HG03280 (cell line): ENCODE data around the gene NELL1.

Experiments
- ATAC-seq: cut with Tn5 transposase; IDR thresholded peaks from one replicate; pipeline ENCODE4 v1.9.1; 2021; ENCODE audit warnings: mild to moderate bottlenecking, moderate library complexity; ENCODE audit not compliant: unreplicated experiment

NELL1 gene

DNA sequence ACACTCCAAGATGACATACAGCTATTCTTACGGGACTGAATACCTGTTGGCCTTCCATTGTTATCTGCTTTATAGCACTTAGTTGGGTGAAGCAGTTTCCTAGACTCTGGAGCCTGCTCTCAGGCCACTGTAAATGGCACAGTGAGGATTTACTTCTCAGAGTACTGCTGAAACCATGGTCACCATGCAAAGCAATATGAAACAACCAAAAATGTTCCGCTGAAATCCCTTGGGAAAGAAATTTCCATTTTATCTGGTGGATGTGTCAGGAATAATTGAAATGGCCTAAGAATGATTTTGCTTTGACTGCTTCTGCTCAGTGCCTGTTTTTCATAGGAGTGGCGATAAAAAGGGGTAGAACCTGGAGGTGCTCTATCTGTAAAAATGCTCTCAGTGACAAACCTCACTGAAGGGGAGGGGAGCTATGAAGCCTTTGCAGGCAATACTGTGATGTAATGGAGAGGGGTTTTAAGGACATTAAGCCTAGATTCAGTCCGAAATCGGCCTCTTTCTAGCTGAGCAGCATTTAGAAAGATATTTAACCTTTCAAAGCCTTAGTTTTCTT is 871.9 kb downstream of the NELL1 start:
- no peak for ATAC-seq

DNA sequence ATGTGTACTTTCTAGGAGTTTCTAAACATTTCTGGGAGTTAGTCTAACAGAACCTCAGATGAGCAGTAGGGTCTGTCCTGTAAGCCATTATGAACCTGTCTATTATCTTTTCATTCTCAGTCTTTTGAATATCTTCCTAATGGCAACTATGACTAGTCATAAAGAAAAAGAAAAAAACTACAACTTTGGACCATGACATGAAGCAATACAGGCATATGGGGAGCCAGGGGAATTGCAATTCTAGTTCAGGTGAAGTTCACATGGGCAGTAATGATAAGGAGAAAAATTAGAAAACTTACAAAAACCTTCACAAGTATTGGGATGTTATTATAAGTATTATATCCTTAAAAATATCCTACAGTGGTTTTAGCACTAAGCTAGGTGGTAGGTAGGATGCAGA is 874.5 kb downstream of the NELL1 start:
- no peak for ATAC-seq

DNA sequence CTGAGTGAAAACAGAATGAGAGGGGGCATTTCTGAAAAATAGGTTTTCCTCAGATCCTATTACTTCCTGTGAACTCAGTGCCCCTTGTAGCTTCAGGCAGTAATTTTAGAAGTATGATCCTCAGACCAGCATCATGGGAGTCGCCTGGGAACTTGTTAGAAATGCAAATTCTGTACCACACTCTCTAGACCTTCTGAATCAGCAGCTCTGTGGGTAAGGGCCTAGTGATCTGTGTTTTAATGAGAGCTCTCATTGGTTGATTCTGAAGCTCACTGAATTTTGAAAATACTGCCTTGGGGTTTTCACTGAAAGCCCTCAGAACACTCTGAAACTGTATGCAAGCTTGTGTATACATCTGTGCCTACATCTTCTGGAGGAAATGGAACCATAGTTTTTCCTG is 876.3 kb downstream of the NELL1 start:
- ATAC-seq: no peak

GRCh38 chr11:21546703-21547102 is 877.3 kb downstream of the NELL1 start:
- ATAC-seq: no peak

GRCh38 chr11:21552911-21553310 is 883.5 kb downstream of the NELL1 start:
- ATAC-seq: no peak

- ATAC-seq: no peak
Measured at GRCh38 chr11:21553795-21554194, 884.4 kb downstream of the NELL1 start.

GRCh38 chr11:21554284-21554683 is 884.9 kb downstream of the NELL1 start:
- no peak for ATAC-seq

GRCh38 chr11:21556926-21557325 is 887.5 kb downstream of the NELL1 start:
- no peak for ATAC-seq

- no peak for ATAC-seq
Measured at GRCh38 chr11:21560466-21560975, 891.1 kb downstream of the NELL1 start.

DNA sequence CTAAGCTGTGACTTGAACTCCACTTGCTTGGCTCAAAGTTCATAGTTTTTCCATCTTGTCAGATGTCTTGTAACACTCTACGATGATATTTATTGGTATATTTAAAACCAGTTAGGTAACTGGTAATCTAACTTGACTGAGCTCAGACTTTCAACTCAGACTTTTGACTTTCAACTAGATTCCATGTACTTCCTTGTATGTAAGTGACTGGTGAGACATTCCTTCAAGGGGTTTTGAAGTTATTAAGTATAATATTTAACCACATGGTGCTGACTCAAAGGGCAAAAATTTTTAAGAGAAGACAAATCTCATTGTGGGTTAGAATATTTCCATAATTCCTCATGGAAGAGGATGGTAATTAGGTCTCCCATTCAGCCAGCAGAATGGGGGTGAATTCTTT is 892.2 kb downstream of the NELL1 start:
- no peak for ATAC-seq

DNA sequence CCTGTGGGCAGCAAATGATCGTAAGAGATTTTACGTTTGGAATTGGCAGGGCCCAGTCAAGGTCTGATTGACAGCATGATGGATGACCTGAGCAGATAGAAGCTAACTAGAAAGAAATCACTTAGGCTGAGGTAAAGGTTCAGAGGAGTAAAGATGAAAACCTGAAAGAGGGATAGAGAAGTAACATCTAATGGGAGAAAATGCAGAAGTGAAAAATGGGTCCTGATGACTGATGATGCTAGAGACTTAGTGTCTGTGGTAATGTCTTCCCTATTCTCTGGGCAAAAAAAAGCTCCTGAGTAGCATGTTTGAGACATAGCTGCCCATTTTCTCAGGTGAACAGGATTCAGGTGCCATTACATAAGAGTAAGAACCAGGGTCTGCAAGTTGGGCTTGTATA is 894.7 kb downstream of the NELL1 start:
- no peak for ATAC-seq

DNA sequence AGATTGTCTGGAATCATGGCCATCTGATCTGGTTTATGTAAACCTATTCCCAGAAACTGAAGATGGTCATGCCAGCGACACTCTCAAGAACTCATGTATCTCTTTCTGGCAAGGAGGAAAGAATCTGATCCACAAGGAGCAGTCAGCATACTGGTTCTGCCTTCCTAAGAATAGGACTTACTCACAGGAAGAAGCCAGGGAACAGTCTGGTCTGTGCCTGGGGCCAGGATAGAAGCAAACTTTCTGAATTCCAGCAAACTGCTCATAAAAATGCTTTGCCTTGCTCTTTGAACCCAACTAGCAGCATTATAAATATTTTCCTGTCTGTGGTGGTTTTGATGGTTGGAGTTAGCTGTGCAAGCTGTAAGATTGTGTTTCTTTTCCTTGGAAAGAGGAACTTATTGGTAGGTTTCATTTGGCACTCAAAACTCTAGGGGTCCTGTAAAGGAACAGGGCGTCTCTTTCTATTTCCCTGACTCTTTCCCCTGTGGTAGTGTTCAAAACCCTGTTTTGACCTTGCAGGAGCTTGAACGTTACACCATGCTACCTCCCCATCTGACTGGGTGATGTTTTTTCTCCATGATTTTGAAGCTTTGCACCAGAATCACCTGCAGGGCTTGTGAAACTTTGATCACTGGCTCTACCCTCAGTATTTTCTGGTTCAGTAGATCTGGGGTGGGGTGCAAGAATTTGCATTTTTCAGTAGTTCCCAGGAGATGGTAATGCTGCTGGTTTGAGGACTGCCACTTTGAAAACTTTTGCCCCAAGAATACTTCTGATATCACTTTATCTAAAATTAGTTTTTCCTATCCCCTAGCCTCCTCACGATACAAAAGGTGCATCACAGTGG is 895.7 kb downstream of the NELL1 start:
- ATAC-seq: no peak

DNA sequence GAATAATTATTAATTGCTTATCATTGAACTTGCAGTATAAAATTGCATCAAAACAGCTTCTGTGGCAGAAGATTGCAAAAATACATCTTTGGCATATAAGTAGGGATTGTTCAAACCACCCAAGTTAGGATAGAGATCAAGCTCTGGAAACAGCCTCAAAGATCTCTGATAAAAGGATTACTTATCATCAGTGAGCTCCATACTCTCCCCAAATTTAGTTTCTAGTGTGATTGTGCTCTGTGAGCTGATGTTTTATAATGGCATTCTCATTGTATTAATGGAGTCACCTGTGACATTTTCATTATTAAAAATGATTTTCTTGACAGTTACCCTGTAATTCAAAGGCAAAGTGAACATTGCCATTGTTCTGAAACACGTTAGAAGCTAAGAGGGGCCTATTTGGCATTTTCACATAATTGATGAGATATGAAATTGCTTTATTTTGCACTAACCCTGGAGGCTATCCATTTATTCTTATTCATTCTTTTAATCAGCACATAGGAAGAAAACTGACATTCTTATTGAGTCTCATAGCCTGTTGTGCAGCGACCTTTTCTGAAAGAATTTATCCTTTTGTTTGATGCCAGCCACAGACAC is 897.2 kb downstream of the NELL1 start:
- ATAC-seq: no peak

GRCh38 chr11:21567645-21568290 is 898.4 kb downstream of the NELL1 start:
- ATAC-seq: no peak

DNA sequence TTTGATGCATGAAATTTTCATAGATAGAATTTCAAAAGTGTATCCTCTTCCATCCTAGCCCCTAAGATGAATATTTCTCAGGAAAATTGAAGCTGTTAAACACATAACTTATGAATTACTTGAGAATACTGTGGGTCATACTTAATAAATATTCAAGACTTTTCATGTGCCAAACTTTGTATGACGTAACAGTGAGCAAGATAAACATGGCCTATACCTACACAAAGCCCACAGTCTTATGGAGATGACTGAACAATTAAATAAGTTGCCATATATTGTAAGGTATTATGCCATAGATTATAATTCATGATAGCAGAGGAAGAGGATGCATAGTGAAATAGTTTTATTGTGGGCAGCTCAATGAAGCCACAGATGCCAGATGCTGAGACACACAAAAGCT is 902.8 kb downstream of the NELL1 start:
- ATAC-seq: no peak

GRCh38 chr11:21582791-21583190 is 913.4 kb downstream of the NELL1 start:
- ATAC-seq: no peak

DNA sequence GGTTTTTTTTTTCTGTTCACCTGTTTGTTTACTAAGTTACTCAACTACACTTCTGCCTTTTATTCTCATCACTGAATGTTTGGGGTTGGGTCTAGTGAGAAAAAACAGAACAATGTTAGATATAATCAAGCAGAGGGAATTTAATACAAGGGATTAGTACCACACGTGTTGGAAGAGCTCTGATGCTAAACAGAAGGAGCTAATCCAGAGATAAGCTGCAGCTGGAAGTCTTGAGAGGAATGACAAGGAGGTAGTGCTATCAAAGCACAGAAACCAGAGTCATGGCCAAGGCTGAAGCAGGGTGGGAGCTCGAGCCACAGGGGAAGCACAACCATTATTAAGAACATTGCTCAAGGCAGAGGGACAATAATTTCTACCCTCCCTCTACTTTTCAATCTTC is 919.4 kb downstream of the NELL1 start:
- no peak for ATAC-seq

- no peak for ATAC-seq
Measured at GRCh38 chr11:21602699-21603098, 933.3 kb downstream of the NELL1 start.

DNA sequence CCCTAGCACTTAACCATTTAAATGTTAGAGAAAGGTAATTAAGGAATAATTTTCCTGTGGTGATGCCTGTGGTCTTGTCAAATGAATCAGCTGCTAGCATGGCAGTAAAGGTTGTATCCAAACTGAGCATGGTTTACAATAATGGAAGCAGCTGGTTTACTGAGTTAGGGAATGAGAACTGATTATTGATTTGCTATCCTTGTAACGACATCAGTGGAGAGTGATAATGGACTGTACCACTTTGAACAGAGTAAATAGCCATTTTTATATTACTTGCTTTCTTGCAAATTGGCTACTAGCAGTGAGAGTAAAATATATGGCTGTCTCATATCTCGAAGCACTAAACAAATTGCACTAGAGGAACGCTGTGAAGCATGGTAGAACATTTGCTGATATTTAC is 934.5 kb downstream of the NELL1 start:
- ATAC-seq: no peak

DNA sequence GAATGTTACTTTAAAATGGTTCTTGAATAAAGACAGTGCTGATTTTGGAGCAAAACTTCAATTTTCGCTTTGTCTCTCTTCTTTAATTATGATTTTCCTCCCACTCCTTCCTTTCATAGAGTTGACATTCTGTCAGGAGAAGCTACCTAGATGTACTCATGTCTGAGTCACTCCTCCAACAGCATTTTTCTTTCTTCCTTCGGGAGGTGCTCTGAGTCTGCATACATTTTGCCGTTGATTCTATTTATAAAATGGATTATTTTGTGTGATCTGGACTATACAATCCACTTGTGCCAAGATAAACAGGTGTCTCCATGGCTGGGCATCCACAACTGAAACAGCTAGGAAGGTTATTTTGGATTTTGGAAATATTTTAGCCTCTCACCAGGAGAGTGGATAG is 935.2 kb downstream of the NELL1 start:
- ATAC-seq: no peak

GRCh38 chr11:21612326-21612725 is 942.9 kb downstream of the NELL1 start:
- ATAC-seq: no peak

GRCh38 chr11:21614961-21615360 is 945.6 kb downstream of the NELL1 start:
- ATAC-seq: no peak
